NCI-H526 treated with DMSO at 0.1 percent for 48 hours (cell line): Measurements from ENCODE around the gene OSER1.
"Not testable (repeated sequence)": the region's sequence is repeated elsewhere in the genome, so short reads cannot be mapped to it uniquely, and the experiment has no call there.

ENCODE experiments used
- DNase-seq: peaks from one replicate; lab custom pipeline; 2025; lab: John Stamatoyannopoulos, UW

The OSER1 gene

DNA sequence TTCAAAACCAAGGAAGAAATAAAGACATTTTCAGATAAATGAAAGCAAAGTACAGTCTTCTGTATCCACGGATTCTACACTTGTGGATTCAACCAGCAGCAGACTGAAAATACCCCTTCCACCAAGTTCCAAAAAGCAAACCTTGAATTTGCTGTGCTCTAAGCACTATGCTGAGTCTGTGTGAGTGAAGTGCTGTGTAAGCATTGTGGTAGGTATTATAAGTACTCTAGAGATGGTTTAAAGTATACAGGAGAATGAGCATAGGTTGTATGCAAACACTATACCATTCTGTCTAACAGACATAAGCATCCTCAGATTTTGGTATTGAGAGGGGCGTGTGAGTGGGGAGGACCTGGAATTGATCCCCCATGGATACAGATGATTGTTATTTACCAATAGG, 9.6 kb downstream of the OSER1 start:
- DNase-seq: no peak

GRCh38 chr20:44200371-44200770, 10.2 kb downstream of the OSER1 start:
- no peak for DNase-seq

- no peak for DNase-seq
These were observed 10.7 kb downstream of the OSER1 start for GRCh38 chr20:44199877-44200276.

GRCh38 chr20:44198872-44199271, 11.7 kb downstream of the OSER1 start:
- no peak for DNase-seq

- DNase-seq: no peak
These were observed 14.3 kb downstream of the OSER1 start for GRCh38 chr20:44196271-44196670.

DNA sequence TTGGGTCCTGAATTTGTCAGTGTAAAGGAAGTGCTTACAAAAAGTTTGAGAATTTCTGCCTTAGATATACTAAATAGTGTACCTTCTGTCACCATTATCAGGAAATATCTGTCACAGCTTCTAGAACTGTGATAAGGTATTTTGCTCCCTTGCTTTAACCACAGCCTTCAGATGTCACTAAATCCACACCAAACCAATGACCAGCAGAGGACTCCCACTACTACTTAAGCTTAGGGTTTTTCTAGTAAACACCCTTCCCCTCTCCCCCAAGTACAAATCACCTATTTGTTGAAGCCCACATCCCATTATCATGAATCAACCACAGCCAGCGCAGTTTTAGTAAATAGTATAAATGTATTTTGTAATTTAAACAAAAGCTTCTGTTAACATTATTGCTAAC, 15.0 kb downstream of the OSER1 start:
- no peak for DNase-seq

- DNase-seq: no peak
These were observed 16.8 kb downstream of the OSER1 start for GRCh38 chr20:44193801-44194200.

DNA sequence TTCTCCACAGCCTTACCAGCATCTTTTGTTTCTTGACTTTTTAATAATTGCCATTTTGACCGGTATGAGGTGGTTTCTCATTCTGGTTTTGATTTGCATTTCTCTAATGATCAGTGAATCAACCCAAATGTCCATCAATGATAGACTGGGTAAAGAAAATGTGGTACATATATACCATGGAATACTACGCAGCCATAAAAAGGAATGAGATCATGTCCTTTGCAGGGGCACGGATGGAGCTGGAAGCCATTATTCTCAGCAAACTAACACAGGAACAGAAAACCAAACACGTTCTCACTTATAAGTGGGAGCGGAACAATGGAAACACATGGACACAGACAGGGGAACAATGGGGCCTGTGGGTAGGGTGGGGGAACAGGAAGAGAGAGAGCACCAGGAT, 18.9 kb downstream of the OSER1 start:
- DNase-seq: not testable (repeated sequence)

DNA sequence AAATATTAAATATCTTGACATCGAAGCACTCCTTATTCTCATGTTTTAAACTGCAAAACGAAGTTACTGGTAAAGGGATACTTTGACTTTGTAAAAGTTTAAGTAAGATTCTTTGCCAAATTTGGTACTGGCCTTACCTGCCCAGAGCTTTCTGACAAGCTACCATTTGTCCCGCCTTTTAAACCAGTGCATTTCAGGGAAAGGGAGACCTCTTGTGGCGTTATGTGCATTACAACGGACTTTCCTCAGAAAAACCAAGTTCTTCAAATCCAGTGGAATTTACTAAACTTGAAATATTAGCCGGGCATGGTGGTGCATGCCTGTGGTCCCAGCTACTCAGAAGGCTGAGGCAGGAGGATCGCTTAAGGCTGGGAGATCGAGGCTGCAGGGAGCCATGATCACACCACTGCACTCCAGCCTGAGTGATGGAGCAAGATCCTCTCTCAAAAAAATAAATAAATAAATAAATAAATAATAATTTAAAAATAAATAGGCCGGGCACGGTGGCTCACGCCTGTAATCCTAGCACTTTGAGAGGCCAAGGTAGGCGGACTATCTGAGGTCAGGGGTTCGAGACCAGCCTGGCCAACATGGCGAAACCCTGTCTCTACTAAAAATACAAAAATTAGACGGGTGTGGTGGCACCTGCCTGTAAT, 20.2 kb downstream of the OSER1 start:
- peak; percentile 47 for DNase-seq

GRCh38 chr20:44188752-44189151, 21.8 kb downstream of the OSER1 start:
- no peak for DNase-seq

DNA sequence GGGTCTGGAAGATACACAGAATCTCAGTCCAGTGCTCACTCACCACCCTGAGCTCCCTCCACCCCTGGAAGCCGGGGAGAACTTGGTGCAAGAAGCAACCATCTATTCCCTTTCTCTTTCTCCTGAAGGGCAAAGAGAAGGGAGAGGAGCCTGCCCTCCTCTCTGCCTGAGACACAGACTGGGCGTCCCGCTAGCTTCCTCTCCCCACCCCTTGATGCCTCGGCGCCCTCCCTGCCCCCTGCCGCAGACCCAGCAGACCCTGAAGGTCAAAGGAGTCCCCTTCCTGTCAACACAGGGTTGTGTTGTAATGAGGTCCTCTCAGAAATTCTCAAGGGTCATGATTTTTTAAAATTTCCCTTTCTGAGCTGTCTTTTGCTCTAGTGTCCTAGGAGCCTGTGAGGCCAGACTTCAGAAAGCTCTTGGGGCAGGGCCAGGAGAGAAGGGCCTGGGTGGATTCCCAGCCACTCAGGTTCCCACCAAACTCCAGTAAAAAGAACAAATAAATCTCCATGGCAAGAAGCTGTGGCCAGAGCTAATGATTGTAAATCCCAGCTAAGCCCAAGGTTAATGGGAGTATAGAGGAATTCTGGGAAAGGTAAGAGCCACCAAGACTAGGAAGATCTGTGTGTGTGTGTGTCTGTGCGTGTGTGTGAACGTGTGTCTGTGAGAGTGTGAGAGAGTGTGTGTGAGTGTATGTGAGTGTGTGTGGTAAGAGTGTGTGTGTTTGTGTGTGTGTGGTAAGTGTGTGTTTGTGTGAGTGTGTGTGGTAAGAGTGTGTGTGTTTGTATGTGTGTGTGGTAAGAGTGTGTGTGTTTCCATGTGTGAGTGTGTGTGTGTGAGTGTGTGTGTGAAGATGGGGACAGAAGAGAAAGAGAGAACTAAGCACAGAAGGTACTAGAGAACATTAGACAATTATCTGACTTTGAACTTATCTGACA, 22.5 kb downstream of the OSER1 start:
- DNase-seq: no peak

DNA sequence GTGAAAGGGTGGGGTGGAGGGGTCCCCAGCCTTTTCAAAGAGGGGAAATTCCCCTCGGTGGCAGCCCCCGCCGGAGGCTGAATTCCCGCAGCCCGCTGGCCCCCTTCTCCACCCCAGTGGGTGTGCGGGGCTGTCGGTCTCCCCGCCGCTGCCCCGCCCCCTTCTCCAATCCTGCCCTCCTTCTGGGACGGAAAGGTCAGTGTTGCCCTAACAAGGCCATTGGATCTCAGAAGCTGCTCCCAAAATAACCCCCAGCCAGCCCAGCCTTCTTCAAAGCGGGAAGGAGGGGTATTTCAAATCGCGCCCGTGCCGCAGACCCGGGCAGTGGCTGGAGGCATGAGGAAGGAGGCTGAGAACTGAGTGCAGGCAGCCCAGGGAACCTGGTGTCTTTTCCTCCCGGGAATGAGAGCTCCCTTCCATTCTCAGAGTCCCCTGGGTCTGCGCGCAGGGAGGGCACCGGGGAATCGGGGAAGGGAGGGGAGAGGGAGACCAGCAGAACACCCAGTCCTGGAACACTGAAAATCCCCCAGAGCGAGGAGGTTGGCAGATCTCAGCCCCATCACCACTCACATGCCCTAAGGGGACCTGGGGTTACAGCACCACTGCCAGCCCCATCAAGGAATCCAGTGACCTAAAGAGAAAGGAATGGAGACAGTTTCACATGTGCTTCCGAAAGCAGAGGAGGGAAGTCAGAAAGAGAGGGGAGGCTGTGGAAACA, 23.4 kb downstream of the OSER1 start, which contains the start of gene JPH2:
Gene JPH2 (minus strand): TSS at position 135 of the 718 bp plus-strand sequence. CDS start 483 bp downstream, outside the sequence.
- DNase-seq: no peak

GRCh38 chr20:44186674-44187053, 23.9 kb downstream of the OSER1 start:
- no peak for DNase-seq

DNA sequence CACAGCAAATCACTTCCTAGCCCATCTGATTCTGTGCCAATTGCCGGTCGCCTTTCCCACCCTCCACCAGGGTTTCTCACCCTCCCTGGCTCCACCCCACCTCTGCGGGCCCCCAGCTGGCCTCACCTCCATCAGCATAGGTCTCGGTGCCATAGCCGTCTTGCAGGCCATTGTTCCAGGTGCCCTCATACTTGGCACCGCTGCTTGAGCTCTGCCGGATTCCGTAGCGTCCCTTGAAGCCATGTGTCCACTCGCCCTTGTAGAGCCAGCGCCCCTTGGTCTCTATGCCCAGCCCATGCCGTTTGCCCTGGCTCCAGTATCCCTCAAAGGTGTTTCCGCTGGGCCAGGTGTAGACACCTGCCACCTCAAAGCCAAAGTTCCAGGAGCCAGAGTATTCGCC, 24.4 kb downstream of the OSER1 start:
- no peak for DNase-seq

DNA sequence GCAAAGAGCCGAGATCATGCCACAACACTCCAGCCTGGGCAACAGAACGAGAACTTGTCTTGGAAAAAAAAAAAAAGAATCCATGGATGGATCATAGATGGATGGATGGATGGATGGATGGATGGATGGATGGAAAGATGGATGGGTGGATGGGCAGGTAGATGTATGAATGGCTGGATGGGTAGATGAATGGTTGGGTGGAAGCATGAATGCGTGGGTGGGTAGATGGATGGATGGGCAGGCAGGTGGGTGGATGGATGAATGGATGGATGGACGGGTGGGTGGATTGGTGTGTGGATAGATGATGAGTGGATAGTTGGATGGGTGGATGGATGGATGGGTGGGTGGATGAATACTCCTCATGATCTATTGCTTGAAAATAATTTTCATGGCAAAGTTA, 25.0 kb downstream of the OSER1 start:
- no peak for DNase-seq

DNA sequence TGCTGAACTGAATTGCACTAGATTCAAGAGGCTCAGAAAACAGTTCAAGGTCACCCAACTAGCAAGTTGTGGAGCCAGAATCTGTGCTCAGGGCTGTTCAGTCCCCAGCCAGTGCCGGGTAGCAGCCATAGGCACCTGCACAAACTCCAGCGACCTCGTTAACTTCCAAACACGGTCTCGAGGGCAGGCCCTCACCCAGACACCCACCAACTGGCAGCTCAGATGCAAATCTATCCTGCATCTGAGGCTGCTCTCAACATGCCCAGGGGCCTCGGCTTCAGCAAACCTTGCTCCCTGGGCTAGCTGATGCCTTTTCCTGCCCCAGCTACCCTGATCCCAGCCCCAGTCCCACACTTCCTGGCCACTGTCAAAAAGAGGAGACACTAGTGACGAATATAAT, 27.3 kb downstream of the OSER1 start:
- DNase-seq: peak; percentile 72

DNA sequence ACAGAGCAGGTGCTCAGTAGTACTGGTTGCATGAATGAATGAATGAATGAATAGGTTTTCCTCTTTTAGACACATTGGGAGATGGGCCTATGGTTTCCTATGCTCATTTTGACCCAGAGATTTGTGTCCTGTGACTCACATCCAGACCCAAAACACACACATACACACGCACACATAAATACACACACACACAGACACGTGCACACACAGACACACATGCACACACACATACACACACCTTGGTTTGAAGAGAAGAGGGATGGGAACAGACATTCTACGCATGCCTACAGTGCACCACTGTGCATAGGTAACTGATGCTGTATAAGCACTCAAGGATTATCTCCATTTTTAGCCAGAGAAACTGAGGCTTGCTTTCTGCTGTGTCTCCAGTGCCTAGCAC, 27.7 kb downstream of the OSER1 start:
- no peak for DNase-seq

- DNase-seq: no peak
These were observed 28.3 kb downstream of the OSER1 start for GRCh38 chr20:44182135-44182765.

GRCh38 chr20:44181611-44182010, 29.0 kb downstream of the OSER1 start:
- DNase-seq: no peak

- no peak for DNase-seq
These were observed 29.8 kb downstream of the OSER1 start for GRCh38 chr20:44180814-44181213.

GRCh38 chr20:44176833-44177534, 33.6 kb downstream of the OSER1 start:
- no peak for DNase-seq
